Suprapubic skin (tissue), 4 donors: ENCODE measurements around the gene STAC2. TPM values are rescaled to one million over a fixed set of nuclear protein-coding genes. Genes with fewer than 3 reads are reported as not detected.

Experiments used
- DNase-seq, 2 donors: peaks; one replicate each; pipeline ENCODE4 v3.0.0-alpha.2; 2019; ENCODE audit warnings: low spot score in 2 of 2
- H3K27ac ChIP-seq: fragments of 200-600 bp; sonication (generic); one replicate; pipeline ENCODE4 v1.5.1; 2019
- H3K27me3 ChIP-seq: fragments of 200-600 bp; sonication (generic); one replicate; pipeline ENCODE4 v1.5.1; 2019
- H3K36me3 ChIP-seq: fragments of 200-600 bp; sonication (generic); one replicate; pipeline ENCODE4 v1.5.1; 2019
- H3K4me1 ChIP-seq: fragments of 200-600 bp; sonication (generic); one replicate; pipeline ENCODE4 v1.5.1; 2019
- H3K4me3 ChIP-seq: fragments of 200-600 bp; sonication (generic); one replicate; pipeline ENCODE4 v1.5.1; 2019; ENCODE audit warnings: mild to moderate bottlenecking
- H3K9me3 ChIP-seq: fragments of 200-600 bp; sonication (generic); one replicate; pipeline ENCODE4 v1.5.1; 2019
- CTCF ChIP-seq, 2 donors: fragments of 200-600 bp in 1 of 2; fragments of 450-650 bp in 1 of 2; sonication (generic) in 1 of 2; IDR thresholded peaks; one replicate each; pipeline ENCODE4 v1.5.1; 2016 to 2019; ENCODE audit warnings: antibody characterized with exemption in 2 of 2, mild to moderate bottlenecking in 1 of 2, moderate library complexity in 1 of 2
- EP300 ChIP-seq: sonication (generic); formaldehyde crosslinking; IDR thresholded peaks from one replicate; pipeline ENCODE4 v1.6.1; 2017; ENCODE audit warnings: antibody characterized with exemption
- POLR2A ChIP-seq, 2 donors: fragments of 450-650 bp; IDR thresholded peaks; one replicate each; pipeline ENCODE4 v1.6.1; 2017; ENCODE audit warnings: antibody characterized with exemption in 2 of 2, mild to moderate bottlenecking in 2 of 2, moderate library complexity in 2 of 2
- POLR2AphosphoS5 ChIP-seq, 3 donors: sonication (generic); formaldehyde crosslinking; IDR thresholded peaks; one replicate each; pipeline ENCODE4 v1.6.1; 2017; ENCODE audit warnings: antibody characterized with exemption in 3 of 3
- WGBS: methylation state at CpG from one replicate; pipeline ENCODE4 v1.1.5; 2018; 5-methylcytosine and 5-hydroxymethylcytosine counted together
- total RNA-seq, 4 donors: library from RNA; depleted of rRNA; stranded (reverse); fragments of >200 nt; gene quantifications; one replicate each; pipeline ENCODE4 v1.1.0, GENCODE V29; 2016

Gene STAC2
- total RNA-seq, 4 donors from 2014 or later, result 10.9 to 26.4 (median 16.5) TPM

GRCh38 chr17:39221572-39221971 lies 4.2 kb downstream of the STAC2 start:
- Histone ChIP-seq H3K4me3 (no peak overlapping the region), H3K27me3 (peaks cover 29% of the 10 kb centered on the region), H3K27ac (no peak overlapping the region), H3K36me3 (no peaks in the 10 kb centered on the region), H3K9me3 (no peaks in the 10 kb centered on the region), H3K4me1 (peaks cover 41% of the 10 kb centered on the region)
- whole genome bisulfite sequencing, result 92% methylated on average over 5 of the region's 6 CpGs
- DNase-seq, result no peak
- TF ChIP-seq POLR2A (IDR thresholded peaks at IDR 0.05), result no peak
- TF ChIP-seq EP300, result no peak
- no peak for TF ChIP-seq POLR2AphosphoS5 (IDR thresholded peaks at IDR 0.05)
- no peak for TF ChIP-seq CTCF (IDR thresholded peaks at IDR 0.05)

- Histone ChIP-seq H3K4me3 (no peak overlapping the region), H3K9me3 (no peaks in the 10 kb centered on the region), H3K27me3 (peaks cover 11% of the 10 kb centered on the region), H3K4me1 (peaks cover 23% of the 10 kb centered on the region), H3K36me3 (no peaks in the 10 kb centered on the region), H3K27ac (no peak overlapping the region)
- WGBS, result 22% methylated on average over 8 of the region's 8 CpGs
- DNase-seq, result no peak
- no peak for TF ChIP-seq EP300
- no peak for TF ChIP-seq POLR2A (IDR thresholded peaks at IDR 0.05)
- no peak for TF ChIP-seq POLR2AphosphoS5 (IDR thresholded peaks at IDR 0.05)
- no peak for TF ChIP-seq CTCF (IDR thresholded peaks at IDR 0.05)
These were observed 6.0 kb downstream of the STAC2 start for GRCh38 chr17:39219647-39220154.

GRCh38 chr17:39218906-39219305 lies 6.8 kb downstream of the STAC2 start:
- no peak for DNase-seq
- Histone ChIP-seq H3K27me3 (peaks cover 6% of the 10 kb centered on the region), H3K27ac (no peak overlapping the region), H3K4me1 (peaks cover 15% of the 10 kb centered on the region), H3K9me3 (no peaks in the 10 kb centered on the region), H3K36me3 (no peaks in the 10 kb centered on the region), H3K4me3 (no peak overlapping the region)
- TF ChIP-seq POLR2AphosphoS5 (IDR thresholded peaks at IDR 0.05), result no peak
- TF ChIP-seq CTCF (IDR thresholded peaks at IDR 0.05), result no peak
- no peak for TF ChIP-seq EP300
- no peak for TF ChIP-seq POLR2A (IDR thresholded peaks at IDR 0.05)
- WGBS, result 65% methylated on average over 8 of the region's 8 CpGs

- H3K36me3 ChIP-seq, result no peaks in the 10 kb centered on the region
- peaks cover 21% of the 10 kb centered on the region for H3K4me1 ChIP-seq
- 52% methylated on average over 23 of the region's 24 CpGs for WGBS
- TF ChIP-seq EP300, result no peak
- TF ChIP-seq CTCF (IDR thresholded peaks at IDR 0.05), result no peak
- no peak for TF ChIP-seq POLR2AphosphoS5 (IDR thresholded peaks at IDR 0.05)
- no peak for TF ChIP-seq POLR2A (IDR thresholded peaks at IDR 0.05)
- H3K9me3 ChIP-seq, result no peaks in the 10 kb centered on the region
- no peak overlapping the region for H3K27ac ChIP-seq
- no peak for DNase-seq
- peaks cover 6% of the 10 kb centered on the region for H3K27me3 ChIP-seq
- H3K4me3 ChIP-seq, result no peak overlapping the region
These were observed 7.9 kb downstream of the STAC2 start for GRCh38 chr17:39217734-39218369.

- Histone ChIP-seq H3K4me1 (peaks cover 48% of the 10 kb centered on the region), H3K36me3 (no peaks in the 10 kb centered on the region), H3K27me3 (peaks cover 6% of the 10 kb centered on the region), H3K9me3 (no peaks in the 10 kb centered on the region), H3K27ac (no peak overlapping the region), H3K4me3 (no peak overlapping the region)
- no peak for TF ChIP-seq EP300
- no peak for TF ChIP-seq POLR2A (IDR thresholded peaks at IDR 0.05)
- WGBS, result 98% methylated on average over 4 of the region's 9 CpGs
- DNase-seq, result no peak
These were observed 11.9 kb downstream of the STAC2 start for GRCh38 chr17:39213852-39214251.
